GM19397 (cell line): ENCODE results near the gene POMT2.
"Not testable (repeated sequence)": the region's sequence is repeated elsewhere in the genome, so short reads cannot be mapped to it uniquely, and the experiment has no call there.

ENCODE experiments used
- ATAC-seq: cut with Tn5 transposase; IDR thresholded peaks from one replicate; pipeline ENCODE4 v1.9.1; 2021; ENCODE audit warnings: mild to moderate bottlenecking, moderate library complexity; ENCODE audit not compliant: unreplicated experiment

POMT2 gene

GRCh38 chr14:77320238-77320935 is at the start of gene POMT2:
Gene POMT2 (minus strand): TSS chr14:77320883. CDS start chr14:77320681, 202 bp downstream.
- ATAC-seq, result peak; percentile 64

GRCh38 chr14:77369285-77369684 is 48.6 kb upstream of the POMT2 start:
- no peak for ATAC-seq

- ATAC-seq, result peak; percentile 67
Observed at GRCh38 chr14:77364146-77364545, 43.5 kb upstream of the POMT2 start.

GRCh38 chr14:77359626-77360025 is 38.9 kb upstream of the POMT2 start:
- no peak for ATAC-seq

- no peak for ATAC-seq
Observed at GRCh38 chr14:77356899-77357298, 36.2 kb upstream of the POMT2 start.

GRCh38 chr14:77355811-77356210 is 35.1 kb upstream of the POMT2 start:
- no peak for ATAC-seq

GRCh38 chr14:77353469-77354141 is 32.9 kb upstream of the POMT2 start:
- ATAC-seq, result no peak

GRCh38 chr14:77347751-77348150 is 27.1 kb upstream of the POMT2 start:
- ATAC-seq, result no peak

- ATAC-seq, result no peak
Observed at GRCh38 chr14:77346495-77346894, 25.8 kb upstream of the POMT2 start.

- no peak for ATAC-seq
Observed at GRCh38 chr14:77344377-77344996, 23.8 kb upstream of the POMT2 start.

GRCh38 chr14:77343662-77344061 is 23.0 kb upstream of the POMT2 start:
- ATAC-seq, result no peak

GRCh38 chr14:77342726-77343397 is 22.2 kb upstream of the POMT2 start:
- no peak for ATAC-seq

- ATAC-seq, result no peak
Observed at GRCh38 chr14:77340389-77340788, 19.7 kb upstream of the POMT2 start.

- no peak for ATAC-seq
Observed at GRCh38 chr14:77339407-77339806, 18.7 kb upstream of the POMT2 start.

- ATAC-seq, result no peak
Observed at GRCh38 chr14:77338302-77338701, 17.6 kb upstream of the POMT2 start.

- no peak for ATAC-seq
Observed at GRCh38 chr14:77337880-77338279, 17.2 kb upstream of the POMT2 start.

GRCh38 chr14:77337255-77337654 is 16.6 kb upstream of the POMT2 start:
- ATAC-seq, result not testable (repeated sequence)

GRCh38 chr14:77335576-77335975 is 14.9 kb upstream of the POMT2 start:
- ATAC-seq, result no peak

GRCh38 chr14:77329872-77330271 is 9.2 kb upstream of the POMT2 start:
- no peak for ATAC-seq

- no peak for ATAC-seq
Observed at GRCh38 chr14:77327111-77327510, 6.4 kb upstream of the POMT2 start.

GRCh38 chr14:77325746-77326094 is 5.0 kb upstream of the POMT2 start:
- no peak for ATAC-seq
